Kidney glomerular epithelial cell (primary cell): ENCODE measurements around the gene ANKS6.

Experiments
- DNase-seq: peaks from one replicate; lab custom pipeline; 2025; lab: John Stamatoyannopoulos, UW

Gene ANKS6

DNA sequence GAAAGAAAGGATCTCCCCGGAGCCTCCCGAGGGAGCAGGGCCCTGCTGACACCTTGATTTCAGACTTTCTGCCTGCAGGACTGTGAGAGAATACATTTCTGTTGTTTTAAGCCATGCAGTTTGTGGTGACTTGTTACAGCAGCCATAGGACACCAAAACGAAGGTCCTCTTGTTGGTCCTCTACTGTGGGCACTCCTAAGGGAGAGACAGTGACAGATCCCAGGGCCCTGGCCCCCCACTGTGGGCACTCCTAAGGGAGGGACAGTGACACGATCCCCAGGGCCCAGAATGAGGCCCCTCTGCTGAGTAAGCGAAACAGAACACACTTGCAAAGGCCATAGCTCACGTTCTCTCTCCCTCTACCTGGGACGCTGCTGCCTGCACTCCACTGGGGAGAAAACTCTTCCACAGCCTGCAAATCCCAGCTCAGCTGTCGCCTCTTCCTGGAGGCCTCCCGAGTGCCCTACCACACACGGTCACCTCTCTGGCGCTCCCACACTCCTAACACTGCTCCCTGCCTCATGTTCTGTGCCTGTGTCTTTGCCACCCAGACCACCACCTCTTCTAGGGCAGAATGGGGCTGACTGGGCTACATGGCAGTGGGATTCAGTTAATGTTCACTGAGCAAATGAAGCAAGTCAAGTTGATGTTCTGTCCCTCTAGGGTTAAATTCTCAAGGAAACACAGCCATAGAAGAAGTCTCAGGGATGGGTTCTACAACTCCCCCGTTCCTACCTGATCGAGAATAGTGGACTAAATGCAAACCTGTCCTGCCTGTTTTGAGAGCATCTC is 23.8 kb downstream of the ANKS6 start:
- DNase-seq: no peak

DNA sequence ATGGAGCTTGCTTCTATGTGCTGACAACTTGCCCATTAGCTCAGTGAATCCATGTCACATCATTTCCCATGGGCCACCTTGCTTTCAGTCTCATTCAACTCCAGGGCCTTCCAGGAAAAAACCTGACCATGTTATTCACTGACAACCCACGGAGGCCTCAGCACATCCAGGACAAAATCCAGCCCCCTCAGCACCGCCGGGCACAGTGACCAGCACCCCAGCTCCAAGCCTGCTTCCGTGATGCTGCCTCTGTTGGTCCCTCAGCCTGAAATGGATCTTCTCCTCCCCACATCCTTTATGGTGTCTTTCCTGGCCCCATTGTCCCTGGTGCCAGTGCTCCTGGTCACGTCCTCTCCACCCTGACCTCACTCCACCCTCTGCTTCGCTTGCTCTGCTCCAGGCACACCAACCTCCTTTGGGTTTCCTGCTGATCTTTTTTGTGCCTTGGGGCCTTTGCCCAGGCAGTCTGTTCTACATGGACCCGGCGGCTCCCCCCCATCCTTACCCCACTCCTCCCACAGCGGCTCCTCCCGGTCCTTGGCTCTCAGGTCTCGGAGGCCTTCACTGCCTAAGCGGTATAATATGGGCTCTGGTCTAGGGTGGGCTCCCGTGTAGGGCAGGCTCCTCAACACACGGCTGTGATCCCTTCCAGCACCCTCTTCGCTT is 25.0 kb downstream of the ANKS6 start:
- no peak for DNase-seq

DNA sequence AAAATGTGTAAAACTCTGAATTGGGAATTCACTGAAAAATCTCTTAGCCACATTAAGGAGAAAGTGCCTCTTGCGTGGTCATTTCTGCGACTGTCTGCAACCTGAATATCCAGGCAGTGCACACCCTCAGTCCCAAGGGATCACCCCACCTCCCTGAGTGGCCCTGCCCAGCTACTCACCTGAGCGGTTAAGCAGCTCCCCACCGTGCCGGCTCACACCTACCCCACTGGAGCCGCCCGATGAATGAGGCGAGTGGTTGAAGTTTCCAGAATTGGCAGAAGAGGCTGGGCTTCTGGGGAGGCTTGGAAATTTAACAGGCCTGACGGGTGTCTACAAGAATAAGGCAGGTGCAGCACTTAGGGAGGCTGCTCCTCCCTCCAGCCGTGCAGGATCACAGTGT is 25.6 kb downstream of the ANKS6 start:
- DNase-seq: no peak

DNA sequence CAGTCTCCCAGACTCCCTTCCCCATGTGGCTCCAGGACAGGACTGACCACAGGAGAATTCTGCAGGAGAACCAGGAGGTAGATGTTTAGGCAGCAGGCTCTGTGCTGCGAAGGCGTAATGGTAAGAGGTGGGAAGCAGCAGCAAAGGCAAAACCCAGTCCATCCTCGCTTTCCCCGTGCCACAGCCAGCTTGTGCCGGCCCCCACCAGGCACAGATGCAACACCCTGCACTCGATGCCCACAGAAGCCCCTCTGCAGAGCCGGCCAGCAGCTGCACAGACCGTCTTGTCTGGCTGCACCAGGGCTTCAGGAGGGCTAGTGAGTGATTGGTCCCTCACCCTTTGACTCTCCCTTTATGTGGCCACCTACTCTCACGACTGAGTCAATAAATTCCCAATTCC is 28.0 kb downstream of the ANKS6 start:
- no peak for DNase-seq

DNA sequence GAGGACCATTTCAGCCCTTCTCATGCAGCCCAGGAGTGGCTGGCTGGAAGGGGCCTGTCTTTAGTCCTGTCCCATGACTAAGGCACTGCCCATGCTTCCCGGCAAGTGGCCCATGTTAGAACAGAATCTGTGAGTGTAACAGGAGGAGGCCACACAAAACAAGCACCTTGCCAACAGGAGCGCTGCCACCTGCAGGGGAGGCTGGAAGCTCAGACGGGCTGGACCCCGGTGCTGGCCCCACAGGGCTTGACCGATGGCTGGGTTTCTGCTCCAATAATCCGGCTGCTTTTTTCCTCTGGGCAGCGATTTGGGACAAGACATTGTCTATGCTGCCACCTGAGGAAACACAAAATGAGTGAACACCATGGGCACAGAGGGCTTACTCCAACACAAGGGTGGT is 28.4 kb downstream of the ANKS6 start:
- no peak for DNase-seq

DNA sequence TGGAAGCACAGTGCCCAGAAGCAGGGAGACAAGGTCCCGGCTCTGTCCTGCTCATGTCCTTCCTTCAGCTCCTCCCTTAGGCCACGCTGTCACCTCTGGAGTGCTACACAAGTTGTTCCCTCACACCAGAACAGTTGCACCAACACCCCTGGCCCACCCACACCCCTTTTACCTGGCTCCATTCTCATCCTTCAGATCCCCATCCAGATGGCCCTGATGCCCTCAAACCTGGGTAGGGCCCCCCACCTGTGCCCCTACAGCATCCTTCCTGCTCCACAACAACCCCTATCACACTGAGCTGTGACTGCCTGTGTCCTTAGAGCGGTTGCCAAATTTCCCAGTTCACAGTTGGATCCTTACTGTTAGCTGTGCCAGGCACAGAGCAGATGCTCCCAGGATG is 29.2 kb downstream of the ANKS6 start:
- DNase-seq: no peak

DNA sequence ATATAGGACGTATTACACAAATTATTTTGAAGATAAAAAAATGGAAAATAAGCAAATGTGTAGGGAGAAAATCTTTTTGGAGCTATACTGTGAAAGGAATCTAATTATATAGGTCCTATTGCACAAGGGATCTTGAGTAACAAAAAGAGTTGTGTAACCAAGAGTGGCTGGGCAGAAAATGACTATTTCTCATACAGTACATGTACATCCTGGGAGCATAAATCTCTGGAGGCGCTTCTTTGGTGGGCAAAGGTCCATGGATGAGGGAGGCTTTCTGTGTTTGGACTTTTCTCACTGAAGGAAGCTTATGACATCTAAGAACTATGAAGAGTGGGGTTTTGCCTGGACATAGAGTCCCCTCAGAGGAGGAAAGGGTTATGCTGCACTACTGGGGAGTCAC is 29.8 kb downstream of the ANKS6 start:
- no peak for DNase-seq

DNA sequence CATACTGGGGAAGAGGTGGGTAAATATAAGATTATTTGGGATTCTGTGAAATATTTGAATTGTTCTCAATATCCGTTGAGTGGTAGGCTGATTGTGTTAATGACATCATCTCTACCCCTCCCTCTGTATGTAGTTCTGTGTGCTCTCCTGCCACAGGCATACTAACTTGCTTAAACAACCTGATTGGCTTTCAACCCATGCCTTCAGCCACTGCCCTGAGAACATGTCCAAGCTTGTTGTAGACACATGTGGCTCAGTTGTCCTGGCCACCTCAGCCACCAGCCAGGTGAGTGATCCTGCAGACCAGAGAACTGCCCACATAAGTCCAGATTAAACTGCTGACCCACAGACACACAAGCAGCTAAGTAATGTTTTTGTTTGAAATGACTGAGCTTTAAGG is 31.1 kb downstream of the ANKS6 start:
- DNase-seq: no peak

DNA sequence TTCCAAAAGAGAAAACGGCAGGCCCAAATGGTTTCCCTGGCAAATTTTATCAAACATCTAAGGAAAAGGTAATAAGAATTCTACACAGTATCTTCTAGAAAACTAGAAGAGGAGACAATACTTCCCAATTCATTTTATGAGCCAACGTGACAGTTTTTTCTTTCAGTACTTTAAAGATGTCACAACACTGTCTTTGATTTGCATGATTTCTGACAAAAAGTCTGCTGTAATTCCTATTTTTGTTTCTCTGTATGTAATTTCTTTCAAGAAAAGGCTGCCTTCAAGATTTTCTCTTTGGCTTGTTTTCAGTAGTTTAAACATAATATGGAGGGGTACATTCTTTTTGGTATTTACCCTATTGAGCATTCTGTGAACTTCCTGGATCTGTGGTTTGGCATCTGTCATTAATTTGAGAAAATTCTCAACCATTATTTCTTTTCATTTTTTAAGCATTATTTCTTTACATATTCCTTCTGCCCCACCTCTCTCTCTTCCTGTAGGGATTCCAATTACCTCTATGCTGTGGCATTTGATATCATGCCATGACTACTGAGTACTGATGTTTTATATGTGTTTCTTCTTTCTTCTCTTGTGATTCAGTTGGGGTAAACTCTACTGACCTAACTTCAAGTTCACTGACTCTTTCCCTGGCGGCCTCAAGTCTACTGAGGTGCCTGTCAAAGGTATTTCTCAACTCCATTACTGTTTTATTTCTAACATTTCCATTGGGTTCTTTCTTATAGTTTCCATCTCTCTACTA is 32.2 kb downstream of the ANKS6 start:
- DNase-seq: no peak

DNA sequence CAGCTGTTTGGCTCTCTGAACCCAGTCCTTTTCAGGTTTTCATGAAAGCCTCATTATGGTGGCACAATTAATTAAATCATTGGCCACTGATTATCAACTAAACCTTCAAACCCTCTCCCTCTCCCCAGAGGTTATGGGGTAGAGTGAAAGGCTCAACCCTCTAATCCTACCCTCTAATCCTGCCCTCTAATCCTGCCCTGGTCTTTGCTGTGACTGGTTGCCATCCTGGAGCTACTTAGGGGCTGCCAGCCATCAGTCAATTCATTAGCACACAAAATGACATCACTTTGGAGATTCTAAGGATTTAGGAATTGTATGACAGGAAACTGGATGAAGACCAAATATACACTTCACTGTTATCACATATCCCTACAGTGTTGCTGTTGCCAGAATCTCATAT is 36.1 kb downstream of the ANKS6 start:
- DNase-seq: no peak

DNA sequence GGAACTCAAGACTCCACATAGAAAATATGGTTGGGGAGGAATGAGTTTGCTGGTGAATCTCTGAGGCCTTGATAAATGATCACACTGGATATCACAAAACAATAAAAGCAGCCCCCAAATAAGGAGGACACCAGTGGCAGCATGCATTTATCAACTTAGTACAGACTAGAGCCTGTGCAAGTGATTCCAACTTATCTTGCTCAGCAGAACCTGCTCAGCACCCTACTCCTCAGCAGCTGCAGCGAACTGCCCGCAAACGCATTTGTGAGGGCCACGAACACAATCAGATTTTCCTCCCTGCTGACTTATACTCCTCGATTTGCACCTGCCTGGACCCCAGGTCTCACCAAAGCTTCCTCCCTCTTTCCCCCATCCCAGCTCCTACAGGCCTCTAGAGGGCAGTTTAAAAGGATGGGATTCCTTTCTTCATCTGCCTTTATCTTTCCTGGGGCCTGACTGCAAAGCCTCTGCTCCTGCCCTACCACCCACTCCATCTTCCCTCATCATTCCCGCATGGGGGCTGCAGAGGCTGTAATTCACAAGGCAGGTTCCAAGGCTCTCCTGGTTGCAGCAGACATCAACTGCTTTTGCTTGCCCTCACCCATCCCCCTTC is 41.2 kb downstream of the ANKS6 start:
- DNase-seq: no peak

DNA sequence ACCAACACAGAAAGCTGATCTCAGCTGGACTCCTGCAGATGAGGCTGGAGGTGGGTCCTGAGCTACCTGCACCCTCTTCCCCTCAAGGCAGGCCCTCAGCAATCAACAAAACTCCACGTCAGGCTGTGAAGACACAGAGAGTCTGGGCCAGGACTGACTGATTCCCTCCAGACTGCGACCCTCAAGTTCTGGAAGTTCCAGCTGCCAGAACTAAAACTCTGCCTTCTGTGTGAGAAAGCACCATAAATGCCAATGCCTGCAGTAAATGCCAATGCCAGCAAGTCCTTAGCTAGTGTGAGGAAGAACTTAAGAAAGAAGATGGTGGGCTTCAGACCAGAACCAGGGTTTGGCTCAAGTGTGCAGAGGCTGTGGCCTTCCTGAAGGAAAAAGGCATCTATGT is 45.1 kb downstream of the ANKS6 start:
- DNase-seq: no peak

DNA sequence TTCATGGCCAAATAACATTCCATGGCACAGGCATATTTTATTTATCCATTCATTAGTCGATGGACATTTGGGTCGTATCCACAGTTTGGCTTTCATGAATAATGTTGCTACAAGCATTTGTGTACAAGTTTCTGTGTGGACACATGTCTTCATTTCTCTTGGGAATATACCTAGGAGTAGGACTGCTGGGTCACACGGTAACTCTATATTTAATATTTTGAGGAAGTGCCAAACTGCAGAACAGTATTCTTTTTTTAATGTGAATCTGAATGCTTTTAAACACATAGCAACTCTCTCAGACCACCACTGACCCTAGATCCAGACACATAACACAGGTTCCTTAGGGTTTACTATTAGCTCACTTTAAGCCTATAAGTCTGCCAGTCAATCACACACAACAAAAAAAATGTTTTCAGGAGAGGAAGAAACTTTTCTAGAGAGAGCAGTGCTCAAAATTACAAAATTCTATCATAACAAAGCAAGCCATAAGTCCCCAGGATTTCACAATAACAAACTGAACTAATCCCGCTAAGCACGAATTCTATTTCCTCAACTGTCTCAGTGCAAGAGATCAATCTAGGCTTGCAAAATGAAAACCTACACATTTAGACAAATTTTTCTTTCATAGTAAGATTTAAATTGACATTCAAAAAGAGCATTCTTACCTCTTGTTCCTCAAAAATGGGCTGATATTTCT is 45.8 kb downstream of the ANKS6 start:
- DNase-seq: no peak

DNA sequence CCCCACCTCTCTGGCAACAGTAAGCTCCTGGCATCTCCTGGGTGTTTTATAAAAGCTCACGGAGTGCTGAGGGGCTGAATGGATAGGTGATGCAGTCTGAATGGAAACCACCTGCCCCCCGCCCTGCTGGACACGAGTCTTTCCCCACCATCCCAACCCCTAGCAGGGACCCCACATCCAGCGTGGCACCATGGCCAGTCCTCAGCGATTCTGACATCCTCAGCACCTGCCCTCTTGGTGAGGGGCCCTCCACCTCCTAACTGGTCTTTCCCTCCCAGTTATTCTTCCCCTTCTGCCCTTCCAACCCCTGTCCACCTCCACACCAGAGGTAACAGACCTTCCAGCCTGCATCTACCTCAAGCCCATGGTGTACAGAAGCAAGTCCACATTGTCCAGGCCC is 48.9 kb downstream of the ANKS6 start:
- DNase-seq: no peak

DNA sequence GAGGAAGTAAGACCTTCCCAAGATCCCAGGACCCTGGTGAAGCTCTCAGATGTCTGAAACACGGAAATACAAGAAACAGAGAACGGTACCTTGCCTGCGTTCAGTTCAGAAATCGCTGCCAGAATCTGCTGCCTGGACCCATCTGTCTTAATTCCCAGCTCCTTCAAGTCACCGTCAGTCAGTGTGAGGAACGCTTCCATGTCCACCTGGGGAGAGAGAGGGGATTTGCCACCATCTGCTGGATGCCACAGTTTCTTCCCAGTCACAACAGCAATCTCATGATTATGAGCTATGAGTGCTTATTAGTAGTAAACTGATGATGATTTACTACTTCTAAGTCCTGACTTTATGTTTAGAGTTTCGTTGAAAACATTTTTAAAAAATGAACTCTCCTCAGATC is 50.9 kb downstream of the ANKS6 start:
- DNase-seq: no peak

DNA sequence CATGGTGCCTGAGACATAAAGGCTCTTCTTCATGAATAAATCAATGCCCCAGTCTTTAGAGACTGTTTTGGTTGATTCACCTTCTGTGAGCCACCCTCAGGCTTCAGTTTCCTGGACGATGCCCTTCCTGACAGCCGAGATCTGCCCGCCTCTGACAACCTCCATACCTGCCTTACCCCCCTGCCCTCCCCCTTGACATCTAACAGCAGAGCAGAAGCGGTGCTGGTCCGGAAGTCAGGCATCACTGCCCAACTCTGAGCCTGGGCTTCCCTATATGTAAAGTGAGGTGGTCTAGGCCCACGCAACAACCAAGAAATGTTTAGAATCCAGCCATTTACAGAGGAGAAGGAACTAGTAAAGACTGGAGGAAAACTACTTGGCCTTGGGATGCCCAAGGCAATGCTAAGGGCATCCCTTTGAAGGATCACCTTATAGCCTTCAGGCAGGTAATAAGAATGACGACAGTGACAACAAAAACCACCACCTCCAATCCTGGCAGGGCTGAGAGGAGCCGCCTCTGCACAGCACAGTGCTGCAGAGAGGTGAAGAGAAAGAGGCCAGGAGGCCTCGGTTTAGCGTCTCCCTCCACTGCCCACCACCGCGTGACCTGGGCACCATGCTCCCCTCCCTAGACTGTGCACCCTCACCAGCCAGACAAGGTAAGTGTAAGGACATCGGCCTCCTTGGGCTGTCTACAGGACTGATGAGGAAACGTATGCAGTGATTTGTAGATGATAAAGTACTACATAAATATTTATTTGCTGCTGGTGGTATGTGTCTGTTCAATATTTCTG is 52.3 kb downstream of the ANKS6 start:
- DNase-seq: no peak

DNA sequence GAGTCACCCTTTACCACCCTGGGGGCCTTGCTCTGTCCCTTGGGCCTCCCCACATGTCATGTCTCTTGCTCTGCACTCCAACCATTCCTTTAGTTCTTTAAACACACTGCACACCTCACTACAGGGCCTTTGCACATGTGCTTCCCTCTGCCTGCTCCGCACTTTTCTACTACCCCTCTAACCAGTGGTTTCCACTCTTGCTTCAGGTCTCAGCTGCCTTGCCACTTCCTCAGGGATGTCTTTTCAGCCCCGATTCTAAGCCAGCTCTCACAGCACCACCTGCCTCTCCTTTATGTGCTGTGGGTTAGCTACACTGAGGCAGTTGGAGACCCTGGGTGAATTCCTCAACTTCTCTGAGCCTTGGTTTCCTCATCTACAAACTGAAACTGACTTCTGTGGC is 53.0 kb downstream of the ANKS6 start:
- no peak for DNase-seq

DNA sequence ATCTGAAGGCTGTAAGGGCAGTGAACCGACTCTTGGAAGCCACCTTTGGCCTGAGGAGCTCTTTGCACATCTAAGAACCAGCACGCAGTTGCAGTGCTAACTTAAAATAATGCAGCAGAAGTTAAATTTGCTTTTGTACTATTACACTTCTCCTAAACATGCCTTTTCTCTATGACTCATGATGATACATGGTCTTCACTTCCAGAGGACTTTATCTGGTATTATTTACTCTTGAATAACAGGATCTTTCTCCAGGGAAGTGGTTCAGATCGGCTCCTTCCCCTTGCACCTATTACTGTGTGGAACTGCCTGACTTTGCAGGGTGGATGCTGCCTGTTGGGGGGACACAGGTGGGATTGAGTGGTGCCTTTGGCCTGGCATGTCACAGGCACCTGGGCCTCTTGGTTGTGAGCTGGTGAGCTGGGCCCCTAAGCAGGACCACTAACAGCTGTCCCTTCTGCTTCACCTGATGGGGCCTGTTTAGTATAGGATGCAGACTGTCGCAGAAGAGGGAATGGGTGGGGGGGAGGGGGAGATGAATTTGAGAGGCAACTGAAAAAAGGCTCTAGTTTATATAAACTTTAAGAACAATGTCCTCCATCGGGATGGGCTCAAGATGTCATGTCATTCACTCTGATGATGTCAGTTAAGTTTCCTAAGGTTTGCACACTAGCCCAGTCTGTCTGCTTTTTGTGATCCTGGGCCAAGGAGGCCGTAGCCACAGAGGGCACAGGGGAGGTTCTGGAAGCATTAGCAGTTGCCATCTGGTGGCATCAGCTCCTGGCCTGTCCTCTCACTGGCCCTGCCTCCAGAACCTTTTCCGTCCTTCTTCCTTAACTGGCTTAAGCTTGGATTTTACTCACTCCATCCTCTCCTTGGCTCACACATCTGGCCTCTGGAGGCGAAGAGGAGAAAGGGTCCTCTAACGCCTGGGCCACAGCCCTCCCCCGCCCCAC is 53.8 kb downstream of the ANKS6 start:
- DNase-seq: no peak

DNA sequence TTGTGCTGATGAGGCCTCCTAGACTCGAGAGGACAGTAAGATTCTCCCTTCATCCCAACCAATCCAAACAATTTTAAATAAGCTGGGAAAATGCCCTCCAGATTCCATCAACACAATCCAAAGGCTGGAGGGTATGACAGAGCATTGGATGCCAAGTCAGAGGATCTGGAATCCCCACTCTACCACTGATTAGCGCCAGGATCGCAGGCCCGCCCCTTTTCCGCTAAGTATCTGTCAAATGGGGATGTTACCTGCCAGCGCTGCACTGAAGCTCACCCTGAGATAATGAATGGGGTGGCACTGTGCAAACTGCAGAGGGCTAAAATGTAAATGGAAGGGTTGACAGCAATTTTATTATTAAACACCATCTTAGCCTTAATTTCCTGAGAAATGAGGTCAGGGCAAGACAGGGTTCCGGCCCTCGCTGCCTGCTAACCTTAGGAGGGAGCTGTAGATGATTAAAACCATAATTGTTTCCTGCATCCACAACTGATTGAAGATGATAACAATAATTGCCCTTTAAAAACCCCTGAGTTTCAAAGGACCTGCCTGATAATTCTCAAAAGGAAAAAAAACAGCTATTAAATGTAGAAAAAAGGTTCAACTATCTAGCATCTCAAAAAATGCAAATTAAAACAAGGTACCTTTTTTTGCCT is 56.0 kb downstream of the ANKS6 start:
- no peak for DNase-seq

DNA sequence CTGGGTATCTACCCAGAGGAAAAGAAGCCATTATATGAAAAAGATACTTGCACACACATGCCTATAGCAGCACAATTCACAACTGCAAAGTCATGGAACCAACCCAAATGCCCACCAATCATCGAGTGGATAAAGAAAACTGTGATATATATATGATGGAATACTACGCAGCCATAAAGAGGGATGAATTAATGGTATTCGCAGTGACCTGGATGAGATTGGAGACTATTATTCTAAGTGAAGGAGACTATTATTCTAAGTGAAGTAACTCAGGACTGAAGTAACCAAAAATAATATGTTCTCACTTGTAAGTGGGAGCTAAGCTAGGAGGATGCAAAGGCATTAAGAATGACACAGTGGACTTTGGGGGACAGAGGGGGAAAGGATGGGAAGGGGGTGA is 57.6 kb downstream of the ANKS6 start:
- no peak for DNase-seq
